SK-N-SH (cell line): ENCODE results near the gene ARAP1. TPM values are rescaled to one million over a fixed set of nuclear protein-coding genes. Genes with fewer than 3 reads are reported as not detected.
A peak's percentile ranks its signal among the peaks of the same experiment; 100 is the strongest.

ENCODE experiments used
- CTCF ChIA-PET: fragments of 300-600, 350-600 bp; formaldehyde crosslinking; extraction: SDS; loops from one replicate; lab custom pipeline; 2021; lab: Yijun Ruan, JAX
- POLR2A ChIA-PET: fragments of 350-600 bp; sonication (Branson Sonifier 250); formaldehyde crosslinking; extraction: SDS; loops from one replicate; lab custom pipeline; 2020; ENCODE audit warnings: antibody characterized with exemption, inconsistent platforms; lab: Yijun Ruan, JAX
- DNase-seq: peaks from one replicate; pipeline ENCODE4 v3.0.0; 2012
- H2AFZ ChIP-seq: fragments of 200-600 bp; sonication (generic); 2 replicates; pipeline ENCODE4 v1.8.1; 2016; ENCODE audit warnings: antibody characterized with exemption, mild to moderate bottlenecking, low read depth
- H3F3A ChIP-seq: fragments of 200-600 bp; sonication (generic); replicated peaks from 2 replicates; pipeline ENCODE3; 2016; ENCODE audit warnings: antibody characterized with exemption, mild to moderate bottlenecking; ENCODE audit not compliant: insufficient read depth
- H3K27ac ChIP-seq, 2 experiments: fragments of 200-500 bp in 1 of 2; fragments of 200-600 bp in 1 of 2; sonication (Bioruptor generic) in 1 of 2; sonication (generic), shearing (Covaris generic) in 1 of 2; 2 replicates each; pipeline versions ENCODE4 v1.5.1 to v1.6.1; 2014 to 2016; ENCODE audit warnings: low read depth in 2 of 2, inconsistent platforms in 1 of 2, low read length in 1 of 2, mild to moderate bottlenecking in 1 of 2, mixed read lengths in 1 of 2
- H3K27me3 ChIP-seq: fragments of 200-600 bp; sonication (generic), shearing (Covaris generic); 2 replicates; pipeline ENCODE4 v1.6.1; 2016; ENCODE audit warnings: mixed run types; ENCODE audit not compliant: insufficient read depth
- H3K36me3 ChIP-seq, 2 experiments: fragments of 200-500 bp in 1 of 2; fragments of 200-600 bp in 1 of 2; sonication (Bioruptor generic) in 1 of 2; sonication (generic) in 1 of 2; replicated peaks in 1 of 2; 2 replicates each; pipeline versions ENCODE3 to v1.5.1; 2014 to 2016; ENCODE audit warnings: low read length in 1 of 2, mild to moderate bottlenecking in 1 of 2; ENCODE audit not compliant: insufficient read depth in 2 of 2, control insufficient read depth in 1 of 2
- H3K4me1 ChIP-seq, 2 experiments: fragments of 200-500 bp in 1 of 2; fragments of 200-600 bp in 1 of 2; sonication (Bioruptor generic) in 1 of 2; sonication (generic), shearing (Covaris generic) in 1 of 2; 2 replicates each; pipeline versions ENCODE4 v1.5.1 to v1.6.1; 2014 to 2016; ENCODE audit warnings: low read depth in 1 of 2, low read length in 1 of 2, mixed run types in 1 of 2; ENCODE audit not compliant: insufficient read depth in 2 of 2, control insufficient read depth in 1 of 2
- H3K4me2 ChIP-seq: fragments of 200-600 bp; sonication (generic), shearing (Covaris generic); 2 replicates; pipeline ENCODE4 v1.6.1; 2017; ENCODE audit warnings: mixed run types
- H3K4me3 ChIP-seq, 2 experiments: fragments of 200-500 bp in 1 of 2; fragments of 200-600 bp in 1 of 2; sonication (Bioruptor generic) in 1 of 2; sonication (generic), shearing (Covaris generic) in 1 of 2; 2 replicates each; pipeline versions ENCODE4 v1.5.1 to v1.8.1; 2014 to 2016; ENCODE audit warnings: low read depth in 2 of 2, inconsistent platforms in 1 of 2, low read length in 1 of 2, mild to moderate bottlenecking in 1 of 2, mixed read lengths in 1 of 2, moderate library complexity in 1 of 2
- H3K79me2 ChIP-seq: fragments of 200-600 bp; sonication (generic); 2 replicates; pipeline ENCODE4 v1.8.1; 2017; ENCODE audit warnings: mild to moderate bottlenecking; ENCODE audit not compliant: insufficient read depth
- H3K9ac ChIP-seq: fragments of 200-600 bp; sonication (generic); 2 replicates; pipeline ENCODE4 v1.6.1; 2017; ENCODE audit warnings: mixed run types
- H3K9me2 ChIP-seq: fragments of 200-600 bp; sonication (generic); 2 replicates; pipeline ENCODE4 v1.6.1; 2017; ENCODE audit warnings: mixed run types
- H3K9me3 ChIP-seq: fragments of 200-600 bp; sonication (generic); 2 replicates; pipeline ENCODE4 v1.6.1; 2017; ENCODE audit warnings: mixed run types, mild to moderate bottlenecking, moderate library complexity
- H4K20me1 ChIP-seq: fragments of 200-600 bp; sonication (generic); 2 replicates; pipeline ENCODE4 v1.6.1; 2017; ENCODE audit warnings: mild to moderate bottlenecking, mixed run types; ENCODE audit not compliant: insufficient read depth
- CHD2 ChIP-seq: fragments of 150-350 bp; IDR thresholded peaks from 2 replicates; pipeline ENCODE4 v1.6.1; 2018; ENCODE audit warnings: low read length; ENCODE audit not compliant: partially characterized antibody
- CTCF ChIP-seq: fragments of 200-600 bp; sonication (generic); IDR thresholded peaks from 2 replicates; pipeline ENCODE4 v1.6.1; 2017; ENCODE audit warnings: antibody characterized with exemption, mild to moderate bottlenecking, moderate library complexity
- FOSL2 ChIP-seq: IDR thresholded peaks from 2 replicates; pipeline ENCODE4 v1.4.0; 2012; ENCODE audit warnings: low read depth, mild to moderate bottlenecking, moderate library complexity, borderline replicate concordance
- FOXM1 ChIP-seq: IDR thresholded peaks from 2 replicates; pipeline ENCODE4 v1.4.0; 2012; ENCODE audit warnings: low read depth, mild to moderate bottlenecking
- GABPA ChIP-seq: IDR thresholded peaks from 2 replicates; pipeline ENCODE4 v1.4.0; 2012; ENCODE audit warnings: low read depth, mild to moderate bottlenecking
- GATA2 ChIP-seq: sonication (generic); formaldehyde crosslinking; IDR thresholded peaks from 2 replicates; pipeline ENCODE4 v1.5.0; 2020; ENCODE audit warnings: mild to moderate bottlenecking, missing genetic modification reagents
- IRF3 ChIP-seq: fragments of 150-350 bp; IDR thresholded peaks from 2 replicates; pipeline ENCODE4 v1.6.1; 2016; ENCODE audit warnings: mild to moderate bottlenecking, low read depth, low read length
- JUND ChIP-seq: IDR thresholded peaks from 2 replicates; pipeline ENCODE4 v1.4.0; 2012
- MEF2A ChIP-seq: IDR thresholded peaks from 2 replicates; pipeline ENCODE4 v1.4.0; 2012; ENCODE audit warnings: low read depth, borderline replicate concordance
- MXI1 ChIP-seq: IDR thresholded peaks from 2 replicates; pipeline ENCODE4 v1.6.1; 2012; ENCODE audit warnings: mild to moderate bottlenecking, low read depth, low read length, improper control_type of control experiment
- NFIC ChIP-seq: IDR thresholded peaks from 2 replicates; pipeline ENCODE4 v1.4.0; 2012; ENCODE audit warnings: borderline replicate concordance
- NRF1 ChIP-seq: IDR thresholded peaks from 2 replicates; pipeline ENCODE4 v1.6.1; 2012; ENCODE audit warnings: low read depth, mild to moderate bottlenecking, low read length
- RAD21 ChIP-seq: IDR thresholded peaks from 2 replicates; pipeline ENCODE4 v1.6.1; 2012; ENCODE audit warnings: mild to moderate bottlenecking, low read length
- RFX5 ChIP-seq: IDR thresholded peaks from 2 replicates; pipeline ENCODE4 v1.6.1; 2012; ENCODE audit warnings: mild to moderate bottlenecking, improper control_type of control experiment, low read length
- TCF12 ChIP-seq: IDR thresholded peaks from 2 replicates; pipeline ENCODE4 v1.4.0; 2012
- USF1 ChIP-seq: IDR thresholded peaks from 2 replicates; pipeline ENCODE4 v1.4.0; 2012; ENCODE audit warnings: low read depth, borderline replicate concordance
- ZBTB33 ChIP-seq: IDR thresholded peaks from 2 replicates; pipeline ENCODE4 v1.4.0; 2012; ENCODE audit warnings: low read depth, borderline replicate concordance
- WGBS: methylation state at CpG from one replicate; pipeline ENCODE4 v1.1.6; 2017; ENCODE audit warnings: low lambda C conversion rate; 5-methylcytosine and 5-hydroxymethylcytosine counted together
- polyA plus RNA-seq, 3 experiments: library from polyadenylated mRNA; depleted of rRNA; stranded (reverse); fragments of >200 nt; gene quantifications; 2 replicates each; pipeline ENCODE4 v1.2.3, GENCODE V29; 2012

The ARAP1 gene
- polyA plus RNA-seq, 1 of the 3 experiments (the other 2 are of a cell fraction): 56.6 TPM

GRCh38 chr11:72776844-72777754, 24.9 kb upstream of the ARAP1 start:
- CTCF ChIA-PET: interaction anchor here (1.0 to 4.8 kb wide), 9 partner anchors 9 to 53 kb away, joined by 3 to 33 read pairs (median 4); partner anchors contain the start of gene STARD10
- no peak for TF ChIP-seq RAD21
- no peak for TF ChIP-seq FOSL2
- no peak for TF ChIP-seq GATA2
- TF ChIP-seq IRF3: no peak
- TF ChIP-seq CHD2: no peak
- TF ChIP-seq RFX5: no peak
- no peak for TF ChIP-seq NFIC
- no peak for TF ChIP-seq NRF1
- no peak for TF ChIP-seq USF1
- no peak for TF ChIP-seq JUND
- TF ChIP-seq TCF12: no peak
- TF ChIP-seq ZBTB33: no peak
- TF ChIP-seq MXI1: no peak
- no peak for TF ChIP-seq FOXM1
- TF ChIP-seq CTCF: no peak
- TF ChIP-seq GABPA: no peak
- TF ChIP-seq MEF2A: no peak
- no peak for DNase-seq

More at GRCh38 chr11:72776844-72777754, 24.9 kb upstream of the ARAP1 start:
- H3K9me2 ChIP-seq: no peaks in the 10 kb centered on the region
- no peaks in the 10 kb centered on the region for H3K79me2 ChIP-seq
- H3K9ac ChIP-seq: no peak overlapping the region
- WGBS: 87% methylated on average over 3 of the region's 7 CpGs
- no peak overlapping the region for H2AFZ ChIP-seq
- peaks cover 17 to 79% of the 10 kb centered on the region in 2 experiments for H3K4me1 ChIP-seq
- H3K4me3 ChIP-seq: no peak overlapping the region
- no peak overlapping the region for H3K4me2 ChIP-seq
- no peaks in the 10 kb centered on the region for H3K36me3 ChIP-seq
- H3F3A ChIP-seq: no peaks in the 10 kb centered on the region
- POLR2A ChIA-PET: interaction anchor here (0.9 kb wide), 1 partner anchor 61 kb away, joined by 3 read pairs; no protein-coding TSS in a partner anchor
- H4K20me1 ChIP-seq: no peaks in the 10 kb centered on the region
- H3K27me3 ChIP-seq: no peaks in the 10 kb centered on the region
- peak overlapping the region in 1 of 2 experiments; percentile 43; a peak in 1 of 4 replicates for H3K27ac ChIP-seq
- no peaks in the 10 kb centered on the region for H3K9me3 ChIP-seq
